ENCODE measurements around the gene LRTM1.

- no peak for TF ChIP-seq CTCF (IDR thresholded peaks at IDR 0.05)
- no peak for TF ChIP-seq HOXB13 (CRISPR knock-in tag; IDR thresholded peaks at IDR 0.05; ENCODE audit: low read depth)
- no peak for TF ChIP-seq MAFK (IDR thresholded peaks at IDR 0.05; ENCODE audit: partially characterized antibody)
- TF ChIP-seq POLR2AphosphoS2 (conservative IDR thresholded peaks at IDR 0.05; ENCODE audit: low read length) = no peak
- TF ChIP-seq REST (IDR thresholded peaks at IDR 0.05) = no peak
- TF ChIP-seq RCOR1 (IDR thresholded peaks at IDR 0.05; ENCODE audit: low read depth, low read length) = no peak
Observed at GRCh38 chr3:54906763-54907162, 21.1 kb downstream of the LRTM1 start.

All from A549 (cell line).